Measurements from ENCODE around the gene CD180.
A peak's percentile ranks its signal among the peaks of the same experiment; 100 is the strongest.

The CD180 gene

GRCh38 chr5:67208403-67208802 is 11.8 kb upstream of the CD180 start:
- TF ChIP-seq CTCF (IDR thresholded peaks at IDR 0.05; ENCODE audit: low read depth, low read length, missing control alignments) = no peak
- Histone ChIP-seq H3K4me3 (ENCODE audit: low read depth, low read length) (no peak overlapping the region), H3K27me3 (replicated peaks) (no peaks in the 10 kb centered on the region), H3K27ac (no peak overlapping the region), H3K36me3 (replicated peaks) (no peaks in the 10 kb centered on the region)
- in situ Hi-C loops (cut with HindIII; ENCODE audit: low pct_ligation_motif_present, low sequenced_read_pairs) = no loop called here
- no peak for DNase-seq

GRCh38 chr5:67206929-67207328 is 10.3 kb upstream of the CD180 start:
- H3K27me3 ChIP-seq (replicated peaks) = no peaks in the 10 kb centered on the region
- H3K36me3 ChIP-seq (replicated peaks) = no peaks in the 10 kb centered on the region
- peak; percentile 9 for DNase-seq
- no peak overlapping the region for H3K27ac ChIP-seq
- H3K4me3 ChIP-seq (ENCODE audit: low read depth, low read length) = no peak overlapping the region
- in situ Hi-C loops (cut with HindIII; ENCODE audit: low pct_ligation_motif_present, low sequenced_read_pairs) = no loop called here
- TF ChIP-seq CTCF (IDR thresholded peaks at IDR 0.05; ENCODE audit: low read depth, low read length, missing control alignments) = no peak

- no peak for DNase-seq
- in situ Hi-C loops (cut with HindIII; ENCODE audit: low pct_ligation_motif_present, low sequenced_read_pairs) = no loop called here
- H3K36me3 ChIP-seq (replicated peaks) = no peaks in the 10 kb centered on the region
- H3K27me3 ChIP-seq (replicated peaks) = no peaks in the 10 kb centered on the region
- no peak overlapping the region for H3K4me3 ChIP-seq (ENCODE audit: low read depth, low read length)
- H3K27ac ChIP-seq = no peak overlapping the region
- TF ChIP-seq CTCF (IDR thresholded peaks at IDR 0.05; ENCODE audit: low read depth, low read length, missing control alignments) = no peak
Measured at GRCh38 chr5:67206461-67206860, 9.9 kb upstream of the CD180 start.

- no peak for TF ChIP-seq CTCF (IDR thresholded peaks at IDR 0.05; ENCODE audit: low read depth, low read length, missing control alignments)
- no peak overlapping the region for H3K4me3 ChIP-seq (ENCODE audit: low read depth, low read length)
- no peaks in the 10 kb centered on the region for H3K27me3 ChIP-seq (replicated peaks)
- no peaks in the 10 kb centered on the region for H3K36me3 ChIP-seq (replicated peaks)
- in situ Hi-C loops (cut with HindIII; ENCODE audit: low pct_ligation_motif_present, low sequenced_read_pairs) = no loop called here
- no peak for DNase-seq
- no peak overlapping the region for H3K27ac ChIP-seq
Measured at GRCh38 chr5:67205981-67206380, 9.4 kb upstream of the CD180 start.

- TF ChIP-seq CTCF (IDR thresholded peaks at IDR 0.05; ENCODE audit: low read depth, low read length, missing control alignments) = no peak
- no peaks in the 10 kb centered on the region for H3K36me3 ChIP-seq (replicated peaks)
- no peak for DNase-seq
- in situ Hi-C loops (cut with HindIII; ENCODE audit: low pct_ligation_motif_present, low sequenced_read_pairs) = no loop called here
- no peaks in the 10 kb centered on the region for H3K27me3 ChIP-seq (replicated peaks)
- no peak overlapping the region for H3K4me3 ChIP-seq (ENCODE audit: low read depth, low read length)
- no peak overlapping the region for H3K27ac ChIP-seq
Measured at GRCh38 chr5:67204821-67205220, 8.2 kb upstream of the CD180 start.

- TF ChIP-seq CTCF (IDR thresholded peaks at IDR 0.05; ENCODE audit: low read depth, low read length, missing control alignments) = no peak
- no peaks in the 10 kb centered on the region for H3K27me3 ChIP-seq (replicated peaks)
- no peak overlapping the region for H3K4me3 ChIP-seq (ENCODE audit: low read depth, low read length)
- no peak for DNase-seq
- no peaks in the 10 kb centered on the region for H3K36me3 ChIP-seq (replicated peaks)
- in situ Hi-C loops (cut with HindIII; ENCODE audit: low pct_ligation_motif_present, low sequenced_read_pairs) = no loop called here
- no peak overlapping the region for H3K27ac ChIP-seq
Measured at GRCh38 chr5:67203701-67204074, 7.1 kb upstream of the CD180 start.
